Activated CD4-positive, CD25-positive, alpha-beta regulatory T cell treated with anti-CD3 and anti-CD28 coated beads, Interleukin-2, amount 50 U/mL, for 24 hours (primary cell): Measurements from ENCODE around the gene OSBPL6.

Experiments
- ATAC-seq, 2 donors: fragments of 150-1000 bp; cut with Tn5 transposase; one replicate each; pipeline ENCODE4 v1.10.0; 2021; ENCODE audit warnings: mild to moderate bottlenecking in 1 of 2, moderate library complexity in 1 of 2

OSBPL6 gene

DNA sequence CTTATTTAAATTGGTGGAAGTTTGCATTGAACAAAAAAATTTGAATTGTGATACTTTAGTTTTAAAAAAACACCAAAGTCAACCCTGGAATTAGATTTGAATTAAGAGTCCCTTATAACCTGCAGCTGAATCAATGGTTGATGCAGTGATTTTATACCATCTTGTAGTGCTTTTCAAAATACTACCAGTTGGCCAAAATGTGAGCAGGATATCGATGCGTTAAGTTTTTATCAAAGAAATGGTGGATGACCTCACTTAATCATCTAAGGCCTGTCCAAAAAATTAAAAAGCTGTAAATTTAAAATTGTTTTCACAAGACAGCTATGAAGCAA is 48.2 kb downstream of the OSBPL6 start:
- ATAC-seq, result no peak

- ATAC-seq, result no peak
Measured at GRCh38 chr2:178243961-178244360, 49.6 kb downstream of the OSBPL6 start.

GRCh38 chr2:178244777-178245176 is 50.5 kb downstream of the OSBPL6 start:
- no peak for ATAC-seq

GRCh38 chr2:178246696-178247095 is 52.4 kb downstream of the OSBPL6 start:
- no peak for ATAC-seq

GRCh38 chr2:178247250-178247649 is 52.9 kb downstream of the OSBPL6 start:
- ATAC-seq, result no peak

DNA sequence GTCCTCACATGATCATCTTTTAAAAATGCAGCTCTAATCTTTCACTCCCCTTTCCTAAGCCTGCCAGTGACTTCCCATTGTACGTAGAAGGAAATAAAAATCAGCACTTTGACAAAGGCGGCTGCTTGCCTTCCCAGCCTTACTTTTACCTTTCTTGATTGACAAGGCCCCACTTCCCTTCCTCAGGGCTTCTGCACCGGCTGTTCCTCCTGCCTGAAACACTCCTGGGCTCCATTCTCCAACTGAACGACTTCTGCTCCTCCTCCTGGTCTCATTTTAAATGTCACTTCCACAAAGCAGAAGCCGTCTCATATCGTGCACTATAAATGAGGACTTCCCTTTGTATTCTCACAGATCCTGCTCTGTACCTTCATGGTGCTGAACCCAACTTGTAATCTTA is 56.1 kb downstream of the OSBPL6 start:
- ATAC-seq, result no peak

DNA sequence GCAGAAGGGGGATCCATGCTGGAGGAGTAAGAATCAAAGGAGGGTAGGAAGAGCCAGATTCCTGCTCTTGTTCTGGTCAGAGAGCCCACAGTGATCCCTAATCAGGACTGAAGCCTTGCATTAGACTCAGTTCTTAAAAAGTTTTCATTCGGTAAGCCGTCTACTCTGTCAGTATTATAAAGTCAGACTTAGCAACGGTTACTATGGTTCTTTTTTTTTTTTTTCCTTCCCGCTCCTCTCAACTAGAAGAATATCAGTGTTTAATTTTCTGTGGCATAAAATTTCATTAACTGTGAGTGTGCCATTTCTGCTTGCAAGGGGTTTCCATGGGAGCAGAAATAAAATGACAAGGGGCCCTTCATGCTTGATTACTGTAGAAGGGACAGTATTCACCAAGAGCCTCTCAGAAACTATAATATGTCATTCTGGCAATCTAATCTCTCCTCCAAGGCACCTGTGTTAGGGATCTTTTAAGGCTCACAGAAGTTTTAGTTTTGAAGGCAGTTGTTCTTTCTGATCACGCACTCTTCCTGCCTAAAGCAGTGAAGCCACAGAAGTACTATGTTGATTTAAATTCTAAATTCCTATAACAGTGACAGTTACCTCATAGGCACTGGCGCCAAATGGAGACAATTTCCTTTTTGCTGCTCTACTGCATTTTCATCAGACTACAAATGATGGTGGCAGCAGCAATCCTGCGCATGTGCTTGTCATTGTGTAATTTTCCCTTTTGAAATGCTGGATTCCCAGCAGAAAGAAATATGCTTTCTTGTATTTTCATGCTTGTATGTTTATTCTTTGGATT is 57.0 kb downstream of the OSBPL6 start:
- no peak for ATAC-seq

DNA sequence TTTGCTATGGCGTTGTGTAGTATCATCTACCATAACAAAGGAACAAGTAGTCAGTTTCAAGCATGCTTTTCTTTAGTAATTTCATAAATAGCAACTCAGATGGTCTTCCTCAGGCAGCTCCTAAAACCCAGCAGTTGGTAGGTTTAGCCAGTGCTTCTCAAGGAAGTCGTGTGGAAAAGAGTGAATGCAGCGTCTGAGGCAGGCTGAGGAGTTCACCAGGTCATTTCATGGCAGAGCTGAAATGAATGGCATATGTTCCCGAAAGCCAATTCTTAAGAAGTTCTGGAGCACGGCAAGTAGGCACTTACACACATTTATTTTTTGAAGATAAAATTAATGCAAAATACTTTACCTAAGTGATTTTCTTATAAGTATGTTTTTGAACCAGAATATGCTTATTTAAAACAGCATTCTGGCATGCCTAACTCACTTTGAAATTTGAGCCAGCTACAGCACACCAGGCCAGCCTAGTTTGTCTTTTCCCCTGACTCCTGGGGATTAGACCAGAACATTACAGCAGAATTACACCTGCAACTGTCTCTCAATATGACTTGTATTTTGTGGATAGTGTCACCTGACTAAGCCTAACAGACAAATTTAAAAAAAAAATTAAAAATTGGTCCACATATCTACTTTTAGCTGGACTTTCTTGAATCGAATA is 62.2 kb downstream of the OSBPL6 start:
- no peak for ATAC-seq

GRCh38 chr2:178257127-178257526 is 62.8 kb downstream of the OSBPL6 start:
- no peak for ATAC-seq

DNA sequence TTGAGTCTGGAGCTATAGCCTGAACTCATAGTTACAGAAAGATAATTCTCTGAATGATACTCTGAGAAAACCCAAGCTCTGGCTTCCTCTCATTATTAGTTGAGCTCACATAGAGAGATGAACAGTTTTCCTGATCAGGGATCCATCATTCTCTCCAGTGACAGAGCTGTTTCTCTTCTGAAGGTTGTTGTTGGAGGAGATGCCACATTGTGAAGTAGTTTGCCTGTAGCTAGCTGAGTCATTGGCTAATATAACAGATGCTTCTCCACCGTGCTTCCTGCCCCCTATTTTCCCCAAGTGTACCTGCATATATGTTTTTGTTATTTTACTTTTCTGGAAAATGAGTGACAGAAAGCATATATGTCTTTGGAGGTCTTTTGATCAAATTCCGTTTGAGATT is 64.6 kb downstream of the OSBPL6 start:
- no peak for ATAC-seq

DNA sequence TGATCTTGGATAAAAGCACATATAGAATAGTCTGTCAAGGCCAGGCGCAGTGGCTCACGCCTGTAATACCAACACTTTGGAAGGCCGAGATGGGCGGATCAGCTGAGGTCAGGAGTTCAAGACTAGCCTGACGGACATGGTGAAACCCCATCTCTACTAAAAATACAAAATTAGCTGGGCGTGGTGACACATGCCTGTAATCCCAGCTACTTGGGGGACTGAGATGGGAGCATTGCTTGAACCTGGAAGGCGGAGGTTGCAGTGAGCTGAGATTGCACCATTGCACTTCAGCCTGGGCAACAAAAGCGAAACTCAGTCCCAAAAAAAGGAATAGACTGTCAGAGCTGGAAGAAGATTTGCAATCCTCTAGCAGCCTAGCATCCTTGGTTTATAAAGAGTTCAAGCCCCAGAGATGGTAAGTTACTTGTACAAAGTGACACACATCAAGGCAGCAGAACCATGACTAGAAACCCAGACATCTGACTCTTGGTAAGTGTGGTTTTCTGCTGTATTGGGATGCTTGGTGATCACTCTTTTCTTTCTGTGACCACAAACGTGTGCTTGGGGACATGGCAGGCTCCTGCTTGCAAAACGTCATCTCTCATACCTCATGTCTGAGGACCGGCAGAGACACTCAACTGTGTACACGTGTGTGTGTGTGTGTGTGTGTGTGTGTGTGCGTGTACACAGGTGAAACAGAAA is 69.0 kb downstream of the OSBPL6 start:
- ATAC-seq, result no peak

DNA sequence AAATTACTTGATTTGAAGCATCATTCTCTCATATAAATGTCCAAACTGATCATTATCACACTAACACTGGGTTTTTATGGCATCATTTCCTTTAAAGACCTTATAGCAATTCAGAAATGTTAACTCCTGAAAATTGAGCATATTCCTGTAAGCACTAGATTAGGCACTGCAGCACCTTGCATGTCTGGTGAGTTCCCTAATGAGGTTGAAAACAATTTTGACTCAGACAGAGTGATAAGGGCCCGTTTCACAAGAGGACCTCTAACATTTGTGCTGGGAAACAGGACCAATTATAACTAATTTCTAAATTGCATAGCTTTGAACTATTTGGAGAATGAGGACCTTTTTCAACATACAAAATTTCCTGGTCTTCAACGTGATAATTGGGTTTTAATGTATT is 69.9 kb downstream of the OSBPL6 start:
- no peak for ATAC-seq

DNA sequence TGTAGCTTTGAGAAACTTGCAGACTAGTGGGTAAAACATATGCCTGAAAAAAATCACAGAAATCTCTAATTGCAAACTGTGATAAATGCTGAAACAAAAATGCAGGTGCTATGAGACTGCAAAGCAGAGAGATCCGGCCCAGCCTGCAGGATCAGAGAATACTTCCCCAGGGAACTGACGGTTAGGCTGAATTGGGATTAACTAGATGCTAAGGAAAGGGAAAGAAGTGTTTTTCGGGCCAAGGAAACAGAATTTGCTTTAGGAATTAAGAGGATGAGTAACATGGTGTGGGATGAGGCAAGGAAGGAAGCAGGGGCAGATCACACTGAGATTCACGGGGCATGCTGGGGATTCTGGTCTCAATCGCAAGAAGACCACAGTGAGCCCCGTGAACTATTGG is 71.5 kb downstream of the OSBPL6 start:
- ATAC-seq, result no peak

- ATAC-seq, result no peak
Measured at GRCh38 chr2:178266445-178266844, 72.1 kb downstream of the OSBPL6 start.

- no peak for ATAC-seq
Measured at GRCh38 chr2:178267660-178268059, 73.3 kb downstream of the OSBPL6 start.

DNA sequence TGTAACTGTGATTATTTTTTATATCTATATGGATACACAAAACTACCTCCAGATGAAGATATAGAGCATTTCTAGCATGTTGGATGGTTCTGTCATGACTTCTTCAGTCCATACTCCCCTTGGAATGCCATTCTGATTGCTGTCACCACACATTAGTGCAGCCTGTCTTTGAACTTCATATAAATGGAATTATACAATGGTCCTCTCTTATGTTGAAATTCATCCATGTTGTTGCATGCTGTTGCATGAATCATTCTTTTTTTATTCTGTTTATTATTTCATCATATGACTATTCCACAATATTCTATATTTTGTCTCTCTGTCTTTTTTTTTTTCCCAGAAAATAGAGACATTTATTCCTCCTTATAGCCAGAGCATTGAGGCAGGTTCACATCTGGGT is 74.1 kb downstream of the OSBPL6 start:
- ATAC-seq, result no peak

- no peak for ATAC-seq
Measured at GRCh38 chr2:178269438-178270224, 75.3 kb downstream of the OSBPL6 start.

DNA sequence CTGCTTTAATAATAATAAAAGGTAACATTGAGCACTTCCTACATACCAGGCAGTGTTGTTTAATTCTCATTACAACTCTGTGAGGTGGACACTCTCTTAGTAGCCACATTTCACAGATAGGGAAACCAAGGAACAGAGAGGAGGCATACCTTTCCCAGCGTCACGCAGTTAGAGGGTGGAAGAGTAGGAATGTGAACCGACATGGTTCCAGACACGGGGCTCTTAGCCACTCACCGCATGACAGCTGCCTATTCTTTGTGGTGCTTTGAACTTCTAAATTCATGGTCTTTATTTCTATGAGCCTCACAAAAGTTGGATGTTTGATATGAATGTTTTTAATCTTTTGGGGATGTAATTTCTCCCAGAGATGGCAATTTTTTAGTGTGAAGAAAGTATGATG is 76.0 kb downstream of the OSBPL6 start:
- no peak for ATAC-seq

GRCh38 chr2:178271094-178271493 is 76.8 kb downstream of the OSBPL6 start:
- ATAC-seq, result no peak

DNA sequence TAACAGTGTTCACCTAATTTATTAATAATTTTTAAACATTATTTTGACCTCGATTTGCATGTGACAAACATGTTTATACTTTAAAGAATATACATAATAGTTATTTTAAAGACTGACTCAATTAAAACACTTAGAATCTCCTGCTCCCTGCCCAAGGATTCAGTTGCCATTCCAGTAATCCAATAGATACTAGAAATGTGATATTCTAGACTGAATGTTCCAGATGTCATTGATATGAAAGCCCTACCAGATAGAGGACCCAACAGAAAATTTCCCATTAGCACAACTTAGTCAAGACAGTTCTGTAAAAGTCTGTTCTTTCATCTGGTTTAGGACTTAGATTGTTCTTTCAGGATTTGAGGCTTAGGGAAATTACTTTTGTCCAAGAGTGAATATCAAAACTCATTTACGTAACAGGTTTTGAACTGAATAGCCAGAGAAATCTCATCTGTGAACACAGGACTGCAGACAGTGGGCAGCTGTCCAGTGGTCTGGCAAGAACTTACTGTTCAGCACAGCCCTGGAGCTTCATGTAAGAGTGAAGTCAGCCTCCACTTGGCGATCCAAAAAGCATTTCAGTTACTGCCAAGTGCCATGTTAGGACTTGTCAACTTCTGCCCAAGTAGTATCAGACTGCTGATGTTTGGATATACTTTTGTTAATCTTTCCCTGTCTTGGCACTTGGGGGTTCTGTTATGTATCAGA is 77.5 kb downstream of the OSBPL6 start:
- ATAC-seq, result no peak

- ATAC-seq, result no peak
Measured at GRCh38 chr2:178273787-178274360, 79.6 kb downstream of the OSBPL6 start.

GRCh38 chr2:178275600-178275999 is 81.3 kb downstream of the OSBPL6 start:
- ATAC-seq, result no peak
